Cardiac fibroblast (primary cell): ENCODE data around the gene ZDHHC18.

Experiments
- DNase-seq, 2 donors: peaks; one replicate each; pipeline versions ENCODE4 v3.0.0 to v3.0.0-alpha.2; 2010; ENCODE audit warnings: low read depth in 2 of 2
- H3K4me3 ChIP-seq, 2 donors: replicated peaks in 1 of 2; 1 replicate in 1 of 2; 2 replicates in 1 of 2; pipeline ENCODE4 v1.5.1; 2011; ENCODE audit warnings: low read depth in 2 of 2, low read length in 2 of 2, mild to moderate bottlenecking in 2 of 2, moderate library complexity in 1 of 2
- TF ChIP-seq, protein P1 (sequence below): IDR thresholded peaks from one replicate; pipeline ENCODE4 v1.5.1; 2011; ENCODE audit warnings: low read depth, mild to moderate bottlenecking, low read length, inconsistent platforms

Gene ZDHHC18

GRCh38 chr1:26857473-26858060 lies 31.1 kb downstream of the ZDHHC18 start:
- H3K4me3 ChIP-seq: no peak overlapping the region
- TF ChIP-seq, protein P1, sequence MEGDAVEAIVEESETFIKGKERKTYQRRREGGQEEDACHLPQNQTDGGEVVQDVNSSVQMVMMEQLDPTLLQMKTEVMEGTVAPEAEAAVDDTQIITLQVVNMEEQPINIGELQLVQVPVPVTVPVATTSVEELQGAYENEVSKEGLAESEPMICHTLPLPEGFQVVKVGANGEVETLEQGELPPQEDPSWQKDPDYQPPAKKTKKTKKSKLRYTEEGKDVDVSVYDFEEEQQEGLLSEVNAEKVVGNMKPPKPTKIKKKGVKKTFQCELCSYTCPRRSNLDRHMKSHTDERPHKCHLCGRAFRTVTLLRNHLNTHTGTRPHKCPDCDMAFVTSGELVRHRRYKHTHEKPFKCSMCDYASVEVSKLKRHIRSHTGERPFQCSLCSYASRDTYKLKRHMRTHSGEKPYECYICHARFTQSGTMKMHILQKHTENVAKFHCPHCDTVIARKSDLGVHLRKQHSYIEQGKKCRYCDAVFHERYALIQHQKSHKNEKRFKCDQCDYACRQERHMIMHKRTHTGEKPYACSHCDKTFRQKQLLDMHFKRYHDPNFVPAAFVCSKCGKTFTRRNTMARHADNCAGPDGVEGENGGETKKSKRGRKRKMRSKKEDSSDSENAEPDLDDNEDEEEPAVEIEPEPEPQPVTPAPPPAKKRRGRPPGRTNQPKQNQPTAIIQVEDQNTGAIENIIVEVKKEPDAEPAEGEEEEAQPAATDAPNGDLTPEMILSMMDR: no peak
- DNase-seq: no peak

DNA sequence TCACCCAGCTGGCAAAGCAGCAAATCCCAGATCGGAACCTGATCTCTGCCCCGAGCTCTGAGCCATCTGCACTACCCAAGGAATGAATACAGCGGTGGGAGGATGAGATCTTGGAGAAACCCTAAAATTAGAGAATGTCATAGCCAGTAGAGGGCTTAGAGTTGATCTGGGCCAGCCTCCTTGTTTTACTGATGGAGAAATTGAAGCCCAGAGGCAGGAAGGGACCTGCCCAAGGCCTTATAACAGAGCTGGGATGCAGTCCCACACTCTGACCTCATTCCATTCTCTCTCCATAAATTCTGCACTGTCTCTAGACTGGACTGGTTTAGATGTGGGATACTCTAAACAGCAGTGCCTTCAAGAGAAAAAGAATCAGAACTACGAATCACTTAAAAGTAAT lies 31.7 kb downstream of the ZDHHC18 start:
- TF ChIP-seq, protein P1: no peak
- H3K4me3 ChIP-seq: no peak overlapping the region
- no peak for DNase-seq

DNA sequence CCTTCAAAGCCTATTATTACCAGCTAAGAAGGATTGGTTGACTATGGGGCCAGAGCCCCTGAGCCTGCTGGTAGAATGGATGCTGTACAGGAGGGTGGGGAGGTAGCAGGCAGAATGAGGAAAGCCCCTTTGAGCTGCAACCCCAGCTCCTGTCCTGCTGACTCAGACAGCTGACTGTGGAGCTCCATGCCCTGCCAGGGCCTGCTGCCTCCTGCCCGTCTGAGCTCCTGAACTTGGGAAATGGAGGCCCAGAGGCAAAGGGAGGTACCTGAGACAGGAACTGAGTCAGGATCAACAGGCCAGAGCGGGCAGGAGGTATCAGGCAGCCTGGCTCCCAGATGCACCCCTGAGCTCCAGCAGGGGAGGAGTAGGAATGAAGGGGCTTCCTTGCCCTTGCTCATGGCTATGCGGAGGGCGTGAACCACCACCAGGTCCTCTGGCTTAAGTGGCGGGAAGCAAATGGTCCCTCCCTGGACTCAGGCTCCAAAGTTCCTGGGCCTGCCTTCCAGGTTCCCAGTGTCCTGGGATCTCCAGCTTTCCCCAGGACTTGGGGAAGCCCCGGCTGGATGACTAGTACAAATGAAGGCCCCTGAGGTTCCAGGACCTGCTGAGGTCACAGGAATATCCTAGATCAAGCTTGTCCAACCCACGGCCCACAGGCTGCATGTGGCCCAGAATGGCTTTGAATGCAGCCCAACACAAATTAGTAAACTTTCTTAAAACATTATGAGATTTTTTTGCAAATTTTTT lies 32.6 kb downstream of the ZDHHC18 start:
- DNase-seq: no peak
- TF ChIP-seq, protein P1: no peak
- H3K4me3 ChIP-seq: no peak overlapping the region

DNA sequence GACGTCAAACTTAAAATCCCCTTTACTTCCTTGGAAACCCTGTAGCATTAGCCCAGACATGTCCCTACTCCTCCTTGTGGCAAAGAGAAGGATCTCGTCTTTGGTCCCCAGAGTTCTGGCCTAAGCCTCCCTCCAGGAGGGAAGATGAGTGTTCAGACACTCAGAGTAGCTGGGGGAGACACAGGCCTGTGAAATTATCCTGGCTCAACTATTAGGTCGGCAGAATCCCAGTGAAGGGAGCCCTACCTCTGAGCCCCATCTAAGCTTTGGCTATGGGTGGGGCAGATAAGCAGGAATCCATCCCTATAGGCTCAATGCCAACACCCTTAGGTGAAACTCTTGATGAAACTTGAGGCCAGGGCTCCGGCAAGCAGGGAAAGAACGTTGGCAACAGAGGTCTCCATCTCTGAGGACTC lies 34.8 kb downstream of the ZDHHC18 start:
- DNase-seq: peak; percentile 25 to 46
- no peak overlapping the region for H3K4me3 ChIP-seq
- TF ChIP-seq, protein P1: peak; percentile 39

DNA sequence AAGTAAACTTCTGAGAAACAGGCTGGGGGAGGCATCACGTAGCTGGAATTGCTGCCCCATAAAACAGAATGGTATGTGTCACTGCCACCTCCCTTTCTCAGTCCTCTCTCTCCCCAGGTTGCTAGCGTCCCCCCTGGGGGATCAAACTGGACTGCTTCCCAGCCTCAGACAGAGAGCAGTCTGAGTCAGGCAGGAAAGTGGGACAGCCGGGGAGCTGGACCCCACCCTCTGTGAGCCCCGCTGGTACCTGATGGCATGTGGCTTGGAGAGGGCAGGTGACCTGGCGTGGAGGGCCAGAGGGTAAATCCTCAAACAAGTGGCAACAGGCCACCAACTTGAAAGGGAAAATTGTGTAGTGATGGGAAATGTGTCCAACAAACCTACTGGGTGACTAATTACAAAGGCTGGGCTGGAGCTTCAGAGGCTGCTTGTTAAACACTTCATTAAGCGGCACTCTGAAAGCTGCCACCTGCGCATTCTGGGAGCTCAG lies 35.4 kb downstream of the ZDHHC18 start:
- TF ChIP-seq, protein P1: no peak
- peak in 1 of 2 donors; percentile 63 for DNase-seq
- no peak overlapping the region for H3K4me3 ChIP-seq

- no peak within 1 kb of the TSS for H3K4me3 ChIP-seq
- no peak for DNase-seq
- TF ChIP-seq, protein P1: peak; percentile 23
These were observed 36.5 kb downstream of the ZDHHC18 start, which contains the start of gene SFN for GRCh38 chr1:26862781-26863684. TSS of gene SFN (plus strand) at chr1:26863149. CDS start at chr1:26863213, 64 bp downstream.
